Keratinocyte (primary cell): ENCODE measurements around the gene PDE11A.

Source experiments
- CTCF ChIP-seq, 3 experiments: IDR thresholded peaks in 1 of 3; conservative IDR thresholded peaks in 1 of 3; optimal IDR thresholded peaks in 1 of 3; 2 replicates in 2 of 3; 3 replicates in 1 of 3; pipeline versions ENCODE3 to v1.5.1; 2011; ENCODE audit warnings: low read length in 3 of 3, mild to moderate bottlenecking in 3 of 3, moderate library complexity in 2 of 3, control low read depth in 1 of 3, inconsistent platforms in 1 of 3; ENCODE audit not compliant: insufficient read depth in 2 of 3; ENCODE audit errors: extremely low read depth in 1 of 3
- EZH2 ChIP-seq: IDR thresholded peaks from one replicate; pipeline ENCODE4 v1.6.1; 2012; ENCODE audit warnings: inconsistent platforms, mild to moderate bottlenecking, low read length, moderate library complexity

- TF ChIP-seq CTCF (optimal IDR thresholded peaks at IDR 0.05 in 1 of 3, IDR thresholded peaks at IDR 0.05 in 1 of 3, conservative IDR thresholded peaks at IDR 0.05 in 1 of 3; ENCODE audit: extremely low read depth in 1 of 3, insufficient read depth in 2 of 3, low read length in 3 of 3) (peak; percentile 62 to 79 (median 66)), EZH2 (no peak)
Observed at GRCh38 chr2:177799531-177799930, 273.0 kb downstream of the PDE11A start.
